Germinal center (tissue), 1 donor: ENCODE measurements around the gene MPEG1.

Experiments
- DNase-seq: peaks from one replicate; pipeline ENCODE4 v3.0.0; 2012; ENCODE audit warnings: mixed read lengths, low spot score

Gene MPEG1

DNA sequence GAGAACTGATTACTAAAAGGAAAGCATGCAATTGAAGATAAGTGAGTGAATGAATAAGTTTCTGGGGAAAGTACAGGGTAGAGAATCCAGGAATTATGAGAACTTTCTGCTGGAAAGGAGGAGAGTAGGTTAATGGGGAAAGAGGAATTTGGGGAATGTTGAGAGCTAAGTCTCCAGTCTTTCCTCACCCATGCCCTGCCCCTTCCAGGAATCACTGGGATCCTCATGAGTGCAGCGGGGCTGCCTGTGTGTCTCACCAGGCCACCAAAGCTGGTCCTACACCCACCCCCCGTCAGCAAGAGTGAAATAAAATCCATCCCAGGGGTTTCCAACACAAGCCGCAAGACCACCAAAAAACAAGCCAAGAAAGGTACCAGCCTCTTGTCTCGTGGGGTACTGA lies 23.8 kb downstream of the MPEG1 start:
- DNase-seq, result no peak

DNA sequence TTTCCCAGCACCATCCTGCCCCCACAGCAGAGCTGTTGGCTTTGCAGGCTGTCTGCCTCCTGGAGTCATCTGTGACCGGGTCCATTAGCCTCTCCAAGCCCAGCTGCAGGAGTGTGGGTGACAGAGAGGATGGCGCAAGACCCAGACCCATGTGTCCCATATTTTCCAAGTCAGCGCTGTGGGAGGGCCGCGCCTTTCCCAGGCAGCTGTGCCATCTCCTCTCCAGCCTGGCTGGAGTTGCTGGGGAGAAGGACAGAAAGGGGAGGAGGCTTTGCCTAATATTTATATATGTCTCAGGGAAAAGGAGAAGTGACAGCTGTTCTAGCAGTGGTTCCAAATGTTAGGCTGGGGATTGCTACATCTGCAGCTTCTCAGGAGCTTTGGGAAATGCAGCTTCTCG lies 25.1 kb downstream of the MPEG1 start:
- no peak for DNase-seq

DNA sequence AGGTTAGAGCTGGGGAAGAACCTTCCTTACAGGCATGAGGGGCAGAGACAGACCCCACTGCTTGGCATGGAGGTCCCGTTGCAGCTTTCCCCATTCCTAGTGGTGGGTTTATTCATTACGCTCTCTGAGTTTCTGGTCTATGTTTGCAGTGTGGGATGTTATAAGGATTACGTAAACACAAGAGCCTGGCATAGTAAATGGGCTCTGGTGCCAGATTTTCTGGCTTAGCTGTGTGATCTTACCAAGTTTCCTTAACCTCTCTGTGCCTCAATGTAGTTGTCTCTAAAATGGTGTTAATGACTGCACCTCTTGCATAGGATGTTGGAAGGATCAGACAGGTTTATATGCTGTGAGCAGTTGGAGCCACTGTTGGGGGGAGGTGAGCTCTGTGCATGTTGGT lies 25.7 kb downstream of the MPEG1 start:
- DNase-seq, result no peak

DNA sequence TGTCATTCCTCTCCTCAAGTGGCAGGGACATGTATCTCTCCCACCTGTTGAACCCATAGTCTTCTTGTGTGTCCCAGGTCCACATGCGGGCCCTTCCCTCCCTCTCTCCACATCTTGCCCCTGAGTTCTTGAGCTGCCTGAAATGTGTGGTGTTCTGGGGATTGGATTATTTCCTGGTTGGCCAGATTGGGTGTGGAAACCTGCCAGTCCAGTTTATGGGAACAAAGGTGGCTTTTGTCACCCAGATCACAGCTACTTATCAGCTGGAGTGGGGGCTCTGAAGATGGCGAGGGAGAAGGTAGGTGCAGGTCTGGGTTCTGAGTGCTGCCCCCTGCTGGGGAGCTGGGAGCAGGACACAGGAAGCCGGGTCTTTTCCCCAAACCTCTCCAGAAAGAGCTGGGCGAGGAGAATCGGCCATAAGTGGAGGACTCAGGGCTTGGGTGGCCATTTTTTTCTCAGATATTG lies 26.6 kb downstream of the MPEG1 start:
- DNase-seq, result peak; percentile 82

DNA sequence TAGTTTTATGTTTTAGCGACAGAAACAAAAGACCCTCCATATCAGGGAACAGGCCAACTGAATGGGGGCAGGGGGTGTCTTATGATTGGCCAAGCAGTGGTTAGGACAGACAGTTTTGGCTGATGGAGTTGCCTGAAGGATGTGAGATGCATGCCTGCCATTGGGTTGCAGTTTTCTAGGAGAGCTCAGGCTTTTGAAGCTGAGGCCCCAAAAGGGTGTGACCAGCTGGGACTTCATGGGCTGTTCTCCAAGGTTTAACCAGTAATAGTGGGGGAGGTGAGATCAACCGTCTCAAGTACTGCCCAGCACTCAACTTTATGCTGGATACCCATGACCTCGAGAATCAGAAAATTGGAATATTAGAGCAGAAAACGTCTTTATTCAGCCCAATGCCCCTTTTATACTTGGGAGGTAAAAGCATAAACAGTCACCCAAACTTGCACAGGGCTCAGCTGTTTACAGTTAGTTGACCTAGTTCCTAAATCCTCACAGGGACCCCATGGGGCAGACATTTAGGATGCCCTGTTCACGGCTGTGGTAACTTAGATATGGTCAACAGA lies 27.3 kb downstream of the MPEG1 start:
- DNase-seq, result no peak

DNA sequence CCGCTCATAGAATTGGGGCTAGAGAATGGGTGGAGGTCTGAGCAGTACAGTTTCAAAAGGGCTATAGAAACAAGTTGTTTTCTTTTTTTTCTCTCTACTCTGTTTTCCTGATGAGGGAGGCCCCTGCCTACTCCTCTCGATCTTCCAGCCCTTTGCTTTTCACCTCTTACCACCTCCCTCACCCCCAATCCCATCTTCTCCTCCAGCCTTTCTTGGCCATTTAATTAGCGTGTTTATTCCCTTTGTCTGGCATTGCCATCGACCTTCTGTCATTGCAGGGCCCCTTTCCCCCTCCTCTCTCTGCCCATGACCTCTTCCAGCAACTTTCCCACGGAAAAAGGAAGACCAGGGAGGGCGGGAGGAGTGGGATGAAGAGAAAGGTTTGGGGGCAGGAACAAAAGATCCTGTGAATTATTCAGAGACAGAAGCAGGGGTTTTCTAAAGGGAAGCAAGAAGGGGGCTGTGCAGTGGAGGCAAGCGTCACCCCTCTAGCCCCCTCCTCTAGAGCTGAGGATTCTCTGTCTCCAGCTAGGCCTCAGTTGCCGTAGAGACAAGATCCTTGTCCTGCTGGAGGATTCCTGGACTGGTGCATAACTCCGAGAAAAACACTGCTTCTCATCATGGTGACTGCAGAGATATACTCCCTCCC lies 27.9 kb downstream of the MPEG1 start:
- no peak for DNase-seq

DNA sequence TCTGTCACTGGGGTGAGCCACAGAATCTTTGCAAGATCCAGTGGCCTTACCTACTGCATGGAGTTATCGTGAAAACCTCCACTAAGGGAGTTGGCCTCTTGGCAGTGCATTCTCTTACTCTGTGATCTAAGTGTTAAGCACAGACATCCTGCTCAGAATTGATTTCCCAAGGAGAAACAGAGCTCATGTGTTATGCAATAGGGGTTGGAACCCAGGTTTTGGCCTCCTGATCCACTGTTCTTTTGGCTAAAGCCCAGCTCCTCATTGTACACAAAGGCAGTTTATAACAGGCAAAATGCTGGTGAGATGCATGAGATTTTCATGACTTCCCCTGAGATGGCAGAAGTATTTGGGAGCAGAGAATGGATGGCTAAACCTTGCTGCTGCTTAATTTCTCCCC lies 29.0 kb downstream of the MPEG1 start:
- DNase-seq, result no peak

DNA sequence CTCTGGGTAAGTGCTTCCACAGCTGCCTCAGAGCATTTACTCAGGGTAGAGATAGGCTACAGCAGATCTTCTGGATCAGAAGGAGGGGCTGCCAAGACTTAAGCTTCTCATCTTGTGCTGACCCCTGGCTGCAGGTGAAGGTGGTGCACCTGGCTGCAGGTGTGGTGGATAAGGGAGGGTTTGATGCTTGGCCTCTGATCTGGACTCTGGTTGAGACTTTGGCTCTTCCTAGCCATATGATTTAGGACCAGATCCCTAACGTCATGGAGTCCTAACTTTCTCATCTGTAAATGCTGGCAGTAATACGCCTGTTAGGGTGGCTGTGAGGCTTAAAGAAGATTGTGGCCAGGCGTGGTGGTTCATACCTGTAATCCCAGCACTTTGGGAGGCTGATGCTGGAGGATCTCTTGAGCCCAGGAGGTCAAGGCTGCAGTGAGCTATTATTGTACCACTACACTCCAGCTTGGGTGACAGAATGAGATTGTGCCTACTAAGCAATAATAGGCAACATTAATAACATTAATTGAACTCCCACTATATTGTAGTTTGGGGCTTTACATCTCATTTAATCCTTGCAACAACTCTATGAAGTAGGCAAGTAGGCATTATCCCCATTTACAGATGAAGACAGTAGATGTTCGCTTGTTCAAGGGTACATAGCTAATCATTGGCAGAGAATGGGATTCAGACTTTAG lies 30.1 kb downstream of the MPEG1 start:
- DNase-seq, result peak; percentile 66

DNA sequence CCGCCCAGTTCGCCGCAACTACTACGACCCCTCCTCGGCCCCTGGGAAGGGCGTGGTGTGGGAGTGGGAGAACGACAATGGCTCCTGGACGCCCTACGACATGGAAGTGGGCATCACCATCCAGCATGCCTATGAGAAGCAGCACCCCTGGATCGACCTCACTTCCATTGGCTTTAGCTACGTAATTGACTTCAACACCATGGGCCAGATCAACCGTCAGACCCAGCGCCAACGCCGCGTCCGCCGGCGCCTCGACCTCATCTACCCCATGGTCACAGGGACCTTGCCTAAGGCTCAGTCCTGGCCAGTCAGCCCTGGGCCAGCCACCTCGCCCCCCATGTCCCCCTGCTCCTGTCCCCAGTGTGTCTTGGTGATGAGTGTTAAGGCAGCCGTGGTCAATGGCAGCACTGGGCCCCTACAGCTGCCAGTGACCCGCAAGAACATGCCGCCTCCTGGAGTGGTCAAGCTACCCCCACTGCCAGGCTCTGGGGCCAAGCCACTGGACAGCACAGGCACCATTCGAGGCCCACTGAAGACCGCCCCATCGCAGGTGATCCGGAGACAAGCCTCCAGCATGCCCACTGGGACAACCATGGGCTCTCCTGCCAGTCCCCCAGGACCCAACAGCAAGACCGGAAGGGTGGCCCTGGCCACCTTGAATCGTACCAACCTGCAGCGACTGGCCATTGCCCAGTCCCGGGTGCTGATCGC lies 30.8 kb downstream of the MPEG1 start:
- DNase-seq, result no peak

DNA sequence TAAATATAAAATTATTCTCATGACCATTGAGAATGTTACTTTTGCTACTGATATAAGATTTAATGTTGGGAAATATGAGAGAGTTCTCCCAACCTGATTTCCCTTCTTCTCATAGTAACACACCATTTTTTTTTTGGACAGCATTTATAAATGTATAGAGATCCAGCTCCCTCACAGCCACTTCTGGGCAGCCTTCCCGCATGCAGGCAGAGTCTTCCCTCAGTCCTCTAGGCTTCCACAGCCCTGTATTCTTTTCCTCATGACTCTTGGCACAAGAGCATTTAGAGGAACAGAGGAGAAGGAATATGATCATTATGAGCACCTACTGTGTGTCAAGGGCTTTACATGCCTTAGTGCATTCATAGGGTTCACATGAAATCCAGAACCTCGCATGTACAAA lies 31.8 kb downstream of the MPEG1 start:
- DNase-seq, result no peak

DNA sequence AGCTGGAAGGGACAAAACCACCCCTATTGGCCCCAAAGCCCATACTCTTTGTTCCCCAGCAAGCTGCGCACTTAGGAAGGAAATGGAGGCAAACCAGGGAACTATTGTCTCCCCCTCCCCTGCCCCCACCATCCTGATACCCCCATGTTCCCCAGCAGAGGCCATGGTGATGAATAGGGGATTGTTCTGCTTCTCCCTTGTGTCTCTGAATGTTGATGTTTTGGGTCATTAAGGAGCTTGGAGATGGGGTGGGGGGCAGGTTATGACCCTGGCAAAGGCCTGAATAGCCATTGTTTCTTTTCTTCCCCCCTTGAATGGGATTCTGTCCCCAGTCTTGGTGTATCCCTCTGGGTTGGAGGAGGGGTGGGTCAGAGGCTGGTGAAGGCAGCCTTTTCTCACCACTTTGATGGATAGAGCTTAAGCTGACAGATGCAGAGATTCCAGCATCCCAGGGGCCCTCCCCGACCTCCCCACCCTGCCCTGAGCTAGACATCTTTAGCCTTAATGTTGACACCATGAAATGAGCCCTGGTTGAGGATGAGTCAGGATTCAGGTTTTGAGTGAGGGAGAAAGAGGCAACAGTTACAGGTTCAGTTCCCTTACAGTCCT lies 32.5 kb downstream of the MPEG1 start:
- DNase-seq, result no peak

DNA sequence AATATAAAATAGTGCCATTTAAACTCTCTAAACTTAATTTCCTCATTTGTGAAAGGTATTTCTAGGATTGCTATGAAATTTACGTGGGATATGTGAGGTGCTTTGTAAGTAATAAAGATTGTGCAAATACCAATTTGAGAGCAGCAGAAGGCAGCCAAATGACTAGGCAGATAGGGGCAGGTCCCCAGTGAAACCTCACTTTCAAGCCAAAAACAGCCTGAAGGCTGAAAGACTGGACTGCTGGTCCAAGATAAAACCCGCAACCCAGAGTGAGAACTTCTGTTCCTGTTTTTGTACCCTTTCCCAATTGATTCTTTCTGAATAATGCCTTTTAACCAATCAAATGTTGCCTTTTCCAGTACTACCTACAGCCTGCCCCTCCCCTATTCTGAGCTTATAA lies 33.6 kb downstream of the MPEG1 start:
- no peak for DNase-seq

DNA sequence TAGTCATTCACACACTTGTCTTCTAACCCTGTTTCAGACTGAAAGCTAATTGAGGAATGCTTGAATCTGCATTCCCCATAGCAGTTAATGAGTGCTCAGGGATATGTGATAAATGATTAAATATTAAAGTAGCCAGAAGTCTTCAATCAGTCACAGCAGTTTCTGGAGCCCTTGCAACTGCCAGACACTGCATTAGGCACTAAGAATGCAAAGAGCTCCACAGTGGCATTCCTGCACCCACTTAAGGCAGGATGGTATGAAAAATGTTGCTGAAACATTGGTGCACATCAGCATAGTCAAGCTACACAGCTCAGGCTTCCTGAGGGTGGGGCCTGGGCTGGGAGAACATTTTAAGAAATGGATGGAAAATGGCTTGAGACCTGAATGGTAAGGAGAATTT lies 34.3 kb downstream of the MPEG1 start:
- DNase-seq, result no peak

DNA sequence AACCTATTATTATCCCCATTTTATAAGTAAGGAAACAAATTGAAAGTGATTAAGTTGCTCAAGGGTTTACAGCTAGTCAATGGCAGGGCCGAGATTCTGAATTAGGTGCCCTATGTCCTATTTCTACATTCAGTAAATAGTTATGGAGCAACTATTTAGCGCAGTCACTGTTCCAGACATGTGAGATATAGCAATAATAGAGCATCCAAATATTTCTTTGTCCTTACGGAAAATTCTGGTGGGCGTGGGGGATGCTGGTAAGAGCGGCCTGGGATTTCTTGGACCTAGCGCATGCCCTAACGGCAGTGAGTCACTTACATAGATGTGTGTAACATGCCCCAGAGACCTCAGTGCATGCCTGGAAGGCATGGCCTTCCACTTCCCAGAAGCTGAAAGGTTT lies 36.4 kb downstream of the MPEG1 start:
- DNase-seq, result no peak

DNA sequence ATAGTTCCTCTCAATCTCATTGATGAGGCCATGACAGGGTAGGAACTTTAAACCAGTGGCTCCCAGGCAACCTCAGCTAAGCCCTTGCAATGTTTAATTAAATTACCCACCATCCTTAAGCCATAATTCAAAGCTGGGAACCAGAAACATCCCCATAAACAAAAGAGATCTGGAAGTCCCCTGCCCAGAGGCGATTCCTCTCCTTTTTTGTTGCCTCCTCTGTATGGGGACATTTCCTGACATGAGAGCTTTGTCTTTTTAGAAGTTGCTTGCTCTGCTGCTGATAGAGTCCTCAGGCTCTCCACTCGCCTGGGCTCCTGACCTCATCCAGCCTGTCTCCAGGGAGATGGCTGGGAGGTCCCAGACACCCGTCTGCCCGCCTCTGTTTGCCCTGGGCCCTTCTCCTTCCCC lies 37.6 kb downstream of the MPEG1 start:
- DNase-seq, result no peak

DNA sequence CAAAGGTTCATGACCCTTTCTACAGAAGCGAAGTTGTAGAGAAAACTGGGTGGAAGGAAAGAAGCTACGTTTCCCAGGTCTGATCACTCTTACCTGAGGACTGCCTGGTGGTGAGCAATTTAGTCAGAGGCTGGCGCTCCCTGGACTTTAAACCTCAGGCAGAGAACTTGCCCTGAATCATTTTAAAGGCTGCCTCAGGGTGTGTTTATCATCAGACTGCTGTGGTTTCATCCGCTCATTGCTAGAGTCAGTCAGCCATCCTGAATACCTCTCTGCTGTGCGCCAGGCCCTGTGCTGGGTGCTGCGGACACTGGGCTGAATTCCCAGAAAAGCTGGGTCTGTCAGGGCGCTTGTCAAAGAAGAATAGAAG lies 38.1 kb downstream of the MPEG1 start:
- DNase-seq, result no peak

DNA sequence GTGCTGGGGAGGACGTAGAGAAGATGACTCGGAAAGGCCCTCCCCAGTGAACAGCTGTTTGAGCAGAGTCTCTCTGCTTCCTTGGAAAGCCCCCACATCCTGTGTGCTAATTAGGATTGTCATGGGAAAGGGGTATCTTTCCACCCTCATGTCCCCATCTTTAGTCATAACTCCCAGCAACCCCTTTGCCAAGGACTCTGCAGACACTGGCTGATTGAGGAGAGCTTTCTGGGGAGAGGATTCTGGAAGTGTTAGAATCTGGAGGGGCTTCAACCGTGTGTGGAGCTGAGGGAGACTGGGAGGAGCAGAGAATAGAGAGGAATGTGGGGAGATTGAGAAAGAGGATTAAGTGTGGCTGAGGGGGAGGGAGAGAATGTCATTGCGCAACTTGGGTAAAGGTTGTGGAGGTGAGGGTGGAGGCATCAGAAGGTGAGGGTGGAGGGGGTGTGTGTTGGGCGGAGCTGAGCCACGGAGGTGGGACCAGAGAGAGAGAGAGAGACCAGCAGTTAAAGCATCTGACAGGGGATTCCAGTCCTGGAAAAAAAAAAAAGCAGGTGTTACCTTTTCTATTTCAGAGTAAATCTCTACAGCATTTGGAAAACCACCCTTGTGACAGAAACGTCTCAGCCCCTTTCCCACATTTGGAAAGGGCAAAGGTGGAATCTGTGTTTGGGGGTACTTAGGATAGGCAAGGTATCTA lies 38.6 kb downstream of the MPEG1 start:
- no peak for DNase-seq

DNA sequence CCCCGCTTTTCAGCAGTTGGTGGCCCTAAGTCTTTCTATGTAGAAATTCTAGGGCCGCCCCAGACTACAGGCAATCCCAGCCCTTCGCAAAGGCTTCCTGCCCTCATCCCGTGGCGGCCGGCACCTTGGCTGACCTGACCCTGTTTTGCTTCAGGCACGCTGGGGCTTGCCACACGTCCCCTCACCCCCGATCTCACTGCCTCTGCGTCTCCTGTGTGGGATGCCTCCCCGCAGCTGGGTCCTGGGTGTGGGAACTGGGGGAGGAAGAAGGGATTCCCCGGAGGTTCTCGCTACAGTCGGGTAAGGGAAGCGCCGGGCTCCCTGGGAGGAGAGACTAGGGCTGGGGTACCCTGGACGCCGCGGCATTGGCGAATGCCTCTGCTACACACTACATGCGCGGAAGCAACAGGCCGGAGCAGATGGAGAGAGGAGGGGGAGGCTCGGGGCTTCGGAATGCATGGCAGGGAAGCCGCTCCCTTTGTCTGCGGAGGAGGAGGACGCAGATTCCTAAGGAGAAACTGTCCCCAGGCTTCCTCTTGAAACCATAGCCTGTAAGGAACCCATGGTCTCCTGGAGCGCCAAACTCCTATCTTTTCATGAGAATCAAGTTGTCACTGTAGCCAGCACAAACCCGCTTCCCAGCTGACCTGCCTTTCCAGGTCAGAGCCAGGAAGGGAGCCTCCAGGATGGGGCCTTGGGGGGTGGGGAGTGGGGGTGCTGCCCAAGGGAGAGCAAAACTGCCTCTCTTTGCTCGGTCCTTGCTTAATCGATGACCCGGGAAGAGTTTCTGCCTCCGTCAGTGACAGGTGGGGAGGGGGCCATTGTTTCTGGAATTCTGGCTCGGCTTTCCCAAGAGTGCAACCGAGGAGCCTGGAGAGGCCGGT lies 39.4 kb downstream of the MPEG1 start:
- no peak for DNase-seq

DNA sequence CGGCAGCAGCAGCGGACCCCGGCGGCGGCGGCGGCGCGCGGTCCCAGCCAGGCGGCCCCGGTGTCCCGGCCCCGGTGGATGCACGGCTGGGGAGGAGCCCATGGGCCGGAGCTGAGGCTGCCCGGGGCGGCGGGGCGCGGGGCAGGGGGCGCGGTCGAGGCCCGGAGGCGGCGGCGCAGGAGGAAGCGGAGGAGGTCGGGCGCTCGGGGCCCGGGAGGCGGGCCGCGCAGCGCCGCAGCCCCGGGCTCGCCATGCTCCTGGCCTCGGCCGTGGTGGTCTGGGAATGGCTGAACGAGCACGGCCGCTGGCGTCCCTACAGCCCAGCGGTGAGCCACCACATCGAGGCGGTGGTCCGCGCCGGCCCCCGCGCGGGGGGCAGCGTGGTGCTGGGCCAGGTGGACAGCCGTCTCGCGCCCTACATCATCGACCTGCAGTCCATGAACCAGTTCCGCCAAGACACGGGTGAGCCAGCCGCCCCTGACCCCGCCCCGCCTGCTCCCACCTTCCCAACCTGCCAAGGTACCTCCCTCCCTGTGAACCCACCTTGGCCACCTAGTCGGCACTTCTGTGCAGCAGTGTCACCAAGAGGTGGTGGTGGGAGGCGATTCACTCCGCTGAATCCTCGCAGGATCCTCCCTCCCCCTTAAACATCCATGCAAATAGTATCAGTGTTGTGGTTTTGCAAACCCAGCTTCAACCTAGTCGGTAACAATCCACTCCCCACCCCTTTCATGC lies 40.2 kb downstream of the MPEG1 start:
- peak; percentile 67 for DNase-seq
